ENCODE results near the gene PLPP4. TPM values are rescaled to one million over a fixed set of nuclear protein-coding genes. Genes with fewer than 3 reads are reported as not detected.

PLPP4 gene
- total and polyA plus RNA-seq, 10 of the 15 experiments (the other 5 are each of a cell fraction or from before 2014, with no cell fraction given): 0.08 to 3.1 (median 0.26) TPM; not detected in 3

- TF ChIP-seq, protein P1, sequence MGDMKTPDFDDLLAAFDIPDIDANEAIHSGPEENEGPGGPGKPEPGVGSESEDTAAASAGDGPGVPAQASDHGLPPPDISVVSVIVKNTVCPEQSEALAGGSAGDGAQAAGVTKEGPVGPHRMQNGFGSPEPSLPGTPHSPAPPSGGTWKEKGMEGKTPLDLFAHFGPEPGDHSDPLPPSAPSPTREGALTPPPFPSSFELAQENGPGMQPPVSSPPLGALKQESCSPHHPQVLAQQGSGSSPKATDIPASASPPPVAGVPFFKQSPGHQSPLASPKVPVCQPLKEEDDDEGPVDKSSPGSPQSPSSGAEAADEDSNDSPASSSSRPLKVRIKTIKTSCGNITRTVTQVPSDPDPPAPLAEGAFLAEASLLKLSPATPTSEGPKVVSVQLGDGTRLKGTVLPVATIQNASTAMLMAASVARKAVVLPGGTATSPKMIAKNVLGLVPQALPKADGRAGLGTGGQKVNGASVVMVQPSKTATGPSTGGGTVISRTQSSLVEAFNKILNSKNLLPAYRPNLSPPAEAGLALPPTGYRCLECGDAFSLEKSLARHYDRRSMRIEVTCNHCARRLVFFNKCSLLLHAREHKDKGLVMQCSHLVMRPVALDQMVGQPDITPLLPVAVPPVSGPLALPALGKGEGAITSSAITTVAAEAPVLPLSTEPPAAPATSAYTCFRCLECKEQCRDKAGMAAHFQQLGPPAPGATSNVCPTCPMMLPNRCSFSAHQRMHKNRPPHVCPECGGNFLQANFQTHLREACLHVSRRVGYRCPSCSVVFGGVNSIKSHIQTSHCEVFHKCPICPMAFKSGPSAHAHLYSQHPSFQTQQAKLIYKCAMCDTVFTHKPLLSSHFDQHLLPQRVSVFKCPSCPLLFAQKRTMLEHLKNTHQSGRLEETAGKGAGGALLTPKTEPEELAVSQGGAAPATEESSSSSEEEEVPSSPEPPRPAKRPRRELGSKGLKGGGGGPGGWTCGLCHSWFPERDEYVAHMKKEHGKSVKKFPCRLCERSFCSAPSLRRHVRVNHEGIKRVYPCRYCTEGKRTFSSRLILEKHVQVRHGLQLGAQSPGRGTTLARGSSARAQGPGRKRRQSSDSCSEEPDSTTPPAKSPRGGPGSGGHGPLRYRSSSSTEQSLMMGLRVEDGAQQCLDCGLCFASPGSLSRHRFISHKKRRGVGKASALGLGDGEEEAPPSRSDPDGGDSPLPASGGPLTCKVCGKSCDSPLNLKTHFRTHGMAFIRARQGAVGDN (IDR thresholded peaks at IDR 0.05): no peak
- no peak for TF ChIP-seq POLR2AphosphoS5 (IDR thresholded peaks at IDR 0.05; ENCODE audit: low read length)
- no peak for TF ChIP-seq SRF (IDR thresholded peaks at IDR 0.05; ENCODE audit: low read depth in 2 of 2, low read length in 2 of 2)
- no peak for TF ChIP-seq E2F4 (IDR thresholded peaks at IDR 0.05; ENCODE audit: low read depth, low read length)
- no peak for TF ChIP-seq MXI1 (IDR thresholded peaks at IDR 0.05; ENCODE audit: low read depth, low read length)
- TF ChIP-seq NFIC (IDR thresholded peaks at IDR 0.05; ENCODE audit: low read depth, low read length): no peak
- no peak for TF ChIP-seq RAD51 (IDR thresholded peaks at IDR 0.05)
- TF ChIP-seq ZNF384 (IDR thresholded peaks at IDR 0.05; ENCODE audit: borderline replicate concordance, low read depth, low read length): no peak
- TF ChIP-seq NRF1 (conservative IDR thresholded peaks at IDR 0.05; ENCODE audit: low read depth, low read length): no peak
- no peak for TF ChIP-seq SP1 (IDR thresholded peaks at IDR 0.05; ENCODE audit: low read depth, low read length)
- no peak for TF ChIP-seq YY1 (IDR thresholded peaks at IDR 0.05; ENCODE audit: low read depth, low read length)
- no peak for TF ChIP-seq TCF12 (IDR thresholded peaks at IDR 0.05; ENCODE audit: low read depth, low read length)
- TF ChIP-seq, protein P2, sequence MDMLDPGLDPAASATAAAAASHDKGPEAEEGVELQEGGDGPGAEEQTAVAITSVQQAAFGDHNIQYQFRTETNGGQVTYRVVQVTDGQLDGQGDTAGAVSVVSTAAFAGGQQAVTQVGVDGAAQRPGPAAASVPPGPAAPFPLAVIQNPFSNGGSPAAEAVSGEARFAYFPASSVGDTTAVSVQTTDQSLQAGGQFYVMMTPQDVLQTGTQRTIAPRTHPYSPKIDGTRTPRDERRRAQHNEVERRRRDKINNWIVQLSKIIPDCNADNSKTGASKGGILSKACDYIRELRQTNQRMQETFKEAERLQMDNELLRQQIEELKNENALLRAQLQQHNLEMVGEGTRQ (IDR thresholded peaks at IDR 0.05; ENCODE audit: borderline replicate concordance, low read depth, low read length): no peak
- TF ChIP-seq ESRRA (IDR thresholded peaks at IDR 0.05; ENCODE audit: low read length): no peak
- TF ChIP-seq WRNIP1 (IDR thresholded peaks at IDR 0.05; ENCODE audit: borderline replicate concordance, low read depth, low read length): no peak
- TF ChIP-seq FOXK2 (IDR thresholded peaks at IDR 0.05): no peak
Observed at GRCh38 chr10:120508966-120509365, 51.9 kb downstream of the PLPP4 start (continued).

Data from GM12878 (cell line).